GM12878 (cell line): ENCODE results near the gene FAM114A1. TPM values are rescaled to one million over a fixed set of nuclear protein-coding genes. Genes with fewer than 3 reads are reported as not detected.

Source experiments
- ASH2L ChIP-seq: fragments of 300-600, 200-600 bp; sonication (generic); IDR thresholded peaks from 2 replicates; pipeline ENCODE4 v1.6.1; 2017; ENCODE audit warnings: low read depth, mild to moderate bottlenecking, borderline replicate concordance
- ATF7 ChIP-seq: fragments of 450-650 bp; IDR thresholded peaks from 2 replicates; pipeline ENCODE4 v1.6.1; 2016; ENCODE audit warnings: low read depth, mild to moderate bottlenecking
- BMI1 ChIP-seq: fragments of 450-650 bp; IDR thresholded peaks from 2 replicates; pipeline ENCODE4 v1.6.1; 2016; ENCODE audit warnings: mild to moderate bottlenecking, moderate library complexity, borderline replicate concordance
- BRCA1 ChIP-seq: IDR thresholded peaks from 2 replicates; pipeline ENCODE4 v1.6.1; 2011; ENCODE audit warnings: low read depth, low read length, improper control_type of control experiment
- EGR1 ChIP-seq, 2 experiments: IDR thresholded peaks; 1 replicate in 1 of 2; 2 replicates in 1 of 2; pipeline ENCODE4 v1.6.1; 2011 to 2012; ENCODE audit warnings: low read depth in 2 of 2, low read length in 2 of 2, borderline replicate concordance in 1 of 2, mild to moderate bottlenecking in 1 of 2, moderate library complexity in 1 of 2
- FOS ChIP-seq: IDR thresholded peaks from 3 replicates; pipeline ENCODE4 v1.6.1; 2011; ENCODE audit warnings: borderline replicate concordance; ENCODE audit not compliant: insufficient read length; ENCODE audit errors: extremely low read depth
- GABPA ChIP-seq: IDR thresholded peaks from 2 replicates; pipeline ENCODE4 v1.6.1; 2014; ENCODE audit warnings: antibody characterized with exemption, low read depth, mild to moderate bottlenecking, inconsistent platforms
- HDAC2 ChIP-seq: fragments of 200-600 bp; sonication (generic); IDR thresholded peaks from 2 replicates; pipeline ENCODE4 v1.6.1; 2017
- IKZF1 ChIP-seq: fragments of 450-650 bp; conservative IDR thresholded peaks from 2 replicates; pipeline ENCODE4 v1.6.1; 2017; ENCODE audit warnings: antibody characterized with exemption, mild to moderate bottlenecking
- NFIC ChIP-seq: IDR thresholded peaks from 2 replicates; pipeline ENCODE4 v1.6.1; 2012; ENCODE audit warnings: low read depth, mild to moderate bottlenecking, inconsistent platforms, low read length, moderate library complexity
- RCOR1 ChIP-seq: conservative IDR thresholded peaks from 2 replicates; pipeline ENCODE4 v1.6.1; 2012; ENCODE audit warnings: low read depth, low read length, improper control_type of control experiment
- RELA ChIP-seq: fragments of 450-650 bp; IDR thresholded peaks from 2 replicates; pipeline ENCODE4 v1.8.0; 2014; ENCODE audit warnings: borderline replicate concordance; ENCODE audit not compliant: partially characterized antibody
- REST ChIP-seq: IDR thresholded peaks from 2 replicates; pipeline ENCODE4 v1.6.1; 2012; ENCODE audit warnings: mild to moderate bottlenecking, low read depth, low read length
- RFX5 ChIP-seq: IDR thresholded peaks from 2 replicates; pipeline ENCODE4 v1.6.1; 2011; ENCODE audit warnings: low read depth, low read length, improper control_type of control experiment
- SIX5 ChIP-seq: IDR thresholded peaks from 2 replicates; pipeline ENCODE4 v1.6.1; 2011; ENCODE audit warnings: mild to moderate bottlenecking, low read depth, low read length, moderate library complexity; ENCODE audit not compliant: severe bottlenecking
- SP1 ChIP-seq: IDR thresholded peaks from one replicate; pipeline ENCODE4 v1.6.1; 2011; ENCODE audit warnings: low read depth, low read length
- SREBF2 ChIP-seq: IDR thresholded peaks from 2 replicates; pipeline ENCODE4 v1.6.1; 2012; ENCODE audit warnings: mild to moderate bottlenecking, low read length
- TCF3 ChIP-seq: IDR thresholded peaks from 2 replicates; pipeline ENCODE4 v1.6.1; 2012; ENCODE audit warnings: low read depth, mild to moderate bottlenecking, low read length, borderline replicate concordance; ENCODE audit not compliant: insufficient read depth
- ZBED1 ChIP-seq: IDR thresholded peaks from 2 replicates; pipeline ENCODE4 v1.6.1; 2016; ENCODE audit warnings: borderline replicate concordance
- ZNF24 ChIP-seq: fragments of 450-650 bp; IDR thresholded peaks from 2 replicates; pipeline ENCODE4 v1.6.1; 2017; ENCODE audit warnings: antibody characterized with exemption, mild to moderate bottlenecking
- polyA plus RNA-seq, 11 experiments: library from polyadenylated mRNA; depleted of rRNA in 4 of 11; unstranded in 6 of 11; stranded (reverse) in 5 of 11; fragments of >200 nt; fragmentation: Nextera tagmentation in 4 of 11; fragmentation: Illumina TruSeq in 1 of 11; extraction: Ambion mirVana in 4 of 11; extraction: Trizol in 1 of 11; gene quantifications; 1 replicate in 1 of 11; 2 replicates in 10 of 11; pipeline versions ENCODE4 v1.2.1 to v1.2.3, GENCODE V29; 2011 to 2016; ENCODE audit warnings: inconsistent platforms in 2 of 11, missing spikeins in 2 of 11, low read depth in 1 of 11
- total RNA-seq, 4 experiments: library from RNA; depleted of rRNA in 3 of 4; stranded (reverse); fragments of >200 nt in 3 of 4; fragmentation: Illumina TruSeq in 1 of 4; extraction: Trizol in 1 of 4; gene quantifications; 2 replicates each; pipeline versions ENCODE4 v1.2.1 to v1.2.3, GENCODE V29; 2013 to 2021
- TF ChIP-seq, protein P1 (sequence below): fragments of 450-650 bp; IDR thresholded peaks from 2 replicates; pipeline ENCODE4 v1.6.1; 2018; ENCODE audit warnings: borderline replicate concordance, mild to moderate bottlenecking; ENCODE audit not compliant: partially characterized antibody
- TF ChIP-seq, protein P2 (sequence below): fragments of 450-650 bp; IDR thresholded peaks from 2 replicates; pipeline ENCODE4 v1.6.1; 2018; ENCODE audit warnings: mild to moderate bottlenecking, low read depth, moderate library complexity; ENCODE audit not compliant: partially characterized antibody

Gene FAM114A1
- total and polyA plus RNA-seq, 10 of the 15 experiments (the other 5 are each of a cell fraction or from before 2014, with no cell fraction given) = 1.3 to 6.2 (median 3.9) TPM

DNA sequence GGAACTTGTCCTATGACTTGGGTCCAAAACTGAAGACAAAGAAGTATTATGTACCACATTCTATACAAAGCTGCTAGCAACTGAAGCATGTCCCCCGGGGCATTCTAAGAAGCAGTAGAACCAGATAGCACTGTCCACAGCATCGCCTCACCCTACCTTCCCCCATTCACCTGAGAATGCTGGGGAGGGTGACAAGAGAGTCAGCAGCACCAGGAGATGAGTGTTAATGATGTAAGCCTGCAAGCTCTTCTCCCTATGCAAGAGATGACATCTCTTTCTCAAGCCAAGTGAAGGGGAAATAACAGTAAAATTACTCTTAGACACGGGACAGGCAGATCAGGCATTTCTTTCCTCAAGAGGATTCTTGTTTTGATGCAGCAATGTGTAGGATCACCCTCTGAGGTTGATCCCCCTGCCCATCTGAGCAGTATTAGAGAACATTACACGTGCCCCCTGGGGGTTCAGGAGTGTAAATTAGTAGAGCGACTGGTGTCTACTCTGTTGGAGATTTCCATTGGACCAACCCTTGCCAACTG lies 49.1 kb upstream of the FAM114A1 start (continued):
- TF ChIP-seq, protein P1, sequence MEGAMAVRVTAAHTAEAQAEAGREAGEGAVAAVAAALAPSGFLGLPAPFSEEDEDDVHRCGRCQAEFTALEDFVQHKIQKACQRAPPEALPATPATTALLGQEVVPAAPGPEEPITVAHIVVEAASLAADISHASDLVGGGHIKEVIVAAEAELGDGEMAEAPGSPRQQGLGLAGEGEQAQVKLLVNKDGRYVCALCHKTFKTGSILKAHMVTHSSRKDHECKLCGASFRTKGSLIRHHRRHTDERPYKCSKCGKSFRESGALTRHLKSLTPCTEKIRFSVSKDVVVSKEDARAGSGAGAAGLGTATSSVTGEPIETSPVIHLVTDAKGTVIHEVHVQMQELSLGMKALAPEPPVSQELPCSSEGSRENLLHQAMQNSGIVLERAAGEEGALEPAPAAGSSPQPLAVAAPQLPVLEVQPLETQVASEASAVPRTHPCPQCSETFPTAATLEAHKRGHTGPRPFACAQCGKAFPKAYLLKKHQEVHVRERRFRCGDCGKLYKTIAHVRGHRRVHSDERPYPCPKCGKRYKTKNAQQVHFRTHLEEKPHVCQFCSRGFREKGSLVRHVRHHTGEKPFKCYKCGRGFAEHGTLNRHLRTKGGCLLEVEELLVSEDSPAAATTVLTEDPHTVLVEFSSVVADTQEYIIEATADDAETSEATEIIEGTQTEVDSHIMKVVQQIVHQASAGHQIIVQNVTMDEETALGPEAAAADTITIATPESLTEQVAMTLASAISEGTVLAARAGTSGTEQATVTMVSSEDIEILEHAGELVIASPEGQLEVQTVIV = no peak
- peak; percentile 77 for TF ChIP-seq IKZF1
- no peak; the same call in 1 of the 2 replicates for TF ChIP-seq RCOR1
- no peak for TF ChIP-seq REST
- no peak for TF ChIP-seq FOS
- TF ChIP-seq RFX5 = peak; percentile 20; the same call in 1 of the 2 replicates
- TF ChIP-seq NFIC = peak; percentile 74; the same call in 1 of the 2 replicates
- TF ChIP-seq ZBED1 = peak; percentile 84
- no peak for TF ChIP-seq SREBF2
- TF ChIP-seq, protein P2, sequence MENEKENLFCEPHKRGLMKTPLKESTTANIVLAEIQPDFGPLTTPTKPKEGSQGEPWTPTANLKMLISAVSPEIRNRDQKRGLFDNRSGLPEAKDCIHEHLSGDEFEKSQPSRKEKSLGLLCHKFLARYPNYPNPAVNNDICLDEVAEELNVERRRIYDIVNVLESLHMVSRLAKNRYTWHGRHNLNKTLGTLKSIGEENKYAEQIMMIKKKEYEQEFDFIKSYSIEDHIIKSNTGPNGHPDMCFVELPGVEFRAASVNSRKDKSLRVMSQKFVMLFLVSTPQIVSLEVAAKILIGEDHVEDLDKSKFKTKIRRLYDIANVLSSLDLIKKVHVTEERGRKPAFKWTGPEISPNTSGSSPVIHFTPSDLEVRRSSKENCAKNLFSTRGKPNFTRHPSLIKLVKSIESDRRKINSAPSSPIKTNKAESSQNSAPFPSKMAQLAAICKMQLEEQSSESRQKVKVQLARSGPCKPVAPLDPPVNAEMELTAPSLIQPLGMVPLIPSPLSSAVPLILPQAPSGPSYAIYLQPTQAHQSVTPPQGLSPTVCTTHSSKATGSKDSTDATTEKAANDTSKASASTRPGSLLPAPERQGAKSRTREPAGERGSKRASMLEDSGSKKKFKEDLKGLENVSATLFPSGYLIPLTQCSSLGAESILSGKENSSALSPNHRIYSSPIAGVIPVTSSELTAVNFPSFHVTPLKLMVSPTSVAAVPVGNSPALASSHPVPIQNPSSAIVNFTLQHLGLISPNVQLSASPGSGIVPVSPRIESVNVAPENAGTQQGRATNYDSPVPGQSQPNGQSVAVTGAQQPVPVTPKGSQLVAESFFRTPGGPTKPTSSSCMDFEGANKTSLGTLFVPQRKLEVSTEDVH = peak; percentile 61
- TF ChIP-seq SP1 = peak; percentile 45
- no peak for TF ChIP-seq TCF3
- no peak for TF ChIP-seq BMI1
- TF ChIP-seq RELA = peak; percentile 82
- TF ChIP-seq SIX5 = no peak
- no peak for TF ChIP-seq BRCA1
- TF ChIP-seq ATF7 = peak; percentile 98
- TF ChIP-seq EGR1 (IDR thresholded peaks at IDR 0.05; ENCODE audit: borderline replicate concordance in 1 of 2, low read depth in 2 of 2, low read length in 2 of 2) = no peak
- TF ChIP-seq GABPA = no peak
- no peak for TF ChIP-seq HDAC2
- no peak for TF ChIP-seq ZNF24
- no peak for TF ChIP-seq ASH2L
